Mucosa of stomach (tissue), 1 donor: Measurements from ENCODE around the gene MYL10.

Experiments used
- H3K27me3 ChIP-seq: one replicate; pipeline ENCODE4 v1.7.0; 2013; ENCODE audit warnings: mild to moderate bottlenecking, low read length; ENCODE audit not compliant: control insufficient read depth, insufficient read depth
- H3K36me3 ChIP-seq: one replicate; pipeline ENCODE4 v1.7.0; 2013; ENCODE audit warnings: low read length; ENCODE audit not compliant: control insufficient read depth, insufficient read depth
- H3K4me1 ChIP-seq: one replicate; pipeline ENCODE4 v1.7.0; 2013; ENCODE audit warnings: mild to moderate bottlenecking, low read length; ENCODE audit not compliant: control insufficient read depth, insufficient read depth
- H3K4me3 ChIP-seq: one replicate; pipeline ENCODE4 v1.7.0; 2013; ENCODE audit warnings: low read length
- H3K9ac ChIP-seq: one replicate; pipeline ENCODE4 v1.7.0; 2013; ENCODE audit warnings: mild to moderate bottlenecking, low read length, moderate library complexity
- H3K9me3 ChIP-seq: one replicate; pipeline ENCODE4 v1.7.0; 2013; ENCODE audit warnings: mild to moderate bottlenecking, low read length, moderate library complexity; ENCODE audit not compliant: control insufficient read depth
- donor health status: Pancreatic carcinoma.

MYL10 gene

DNA sequence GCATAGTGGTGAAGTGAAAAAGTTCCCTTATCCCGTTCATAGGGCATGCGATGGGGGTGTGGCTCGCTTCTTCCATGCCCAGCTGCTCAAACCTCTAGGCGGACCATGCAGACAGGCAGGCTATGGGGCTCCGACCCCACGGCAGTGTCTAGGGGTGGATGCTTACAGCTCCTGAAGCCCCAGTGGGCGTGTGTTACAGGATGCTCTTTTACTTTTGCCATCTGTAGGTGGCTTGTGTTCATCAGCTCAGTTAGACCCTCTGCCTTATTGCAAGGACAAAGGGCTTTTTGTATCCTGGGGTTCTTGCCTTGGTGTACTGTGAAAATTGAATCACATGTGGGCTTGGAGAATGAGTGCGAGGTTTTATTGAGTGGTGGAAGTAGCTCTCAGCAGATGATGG is at the start of gene MYL10:
Gene MYL10, minus strand, starts transcription at position 126 of the 400 bp plus-strand sequence. CDS start 178 bp downstream, outside the sequence.
- Histone ChIP-seq H3K4me3 (no peak within 1 kb of the TSS), H3K36me3 (no peaks in the 10 kb centered on the region), H3K27me3 (no peaks in the 10 kb centered on the region), H3K9me3 (no peaks in the 10 kb centered on the region), H3K4me1 (no peaks in the 10 kb centered on the region), H3K9ac (no peak within 1 kb of the TSS)

- H3K9ac ChIP-seq = no peak overlapping the region
- peaks cover 8% of the 10 kb centered on the region for H3K4me1 ChIP-seq
- no peaks in the 10 kb centered on the region for H3K27me3 ChIP-seq
- no peak overlapping the region for H3K4me3 ChIP-seq
- no peaks in the 10 kb centered on the region for H3K36me3 ChIP-seq
- no peaks in the 10 kb centered on the region for H3K9me3 ChIP-seq
These were observed 49.6 kb upstream of the MYL10 start for GRCh38 chr7:101678658-101679057.

- H3K9me3 ChIP-seq = peaks cover 5% of the 10 kb centered on the region
- H3K27me3 ChIP-seq = no peaks in the 10 kb centered on the region
- H3K36me3 ChIP-seq = no peaks in the 10 kb centered on the region
- H3K4me3 ChIP-seq = no peak overlapping the region
- peaks cover 8% of the 10 kb centered on the region for H3K4me1 ChIP-seq
- no peak overlapping the region for H3K9ac ChIP-seq
These were observed 48.8 kb upstream of the MYL10 start for GRCh38 chr7:101677797-101678479.

GRCh38 chr7:101677391-101677790 is 48.3 kb upstream of the MYL10 start:
- no peak overlapping the region for H3K9ac ChIP-seq
- peaks cover 5% of the 10 kb centered on the region for H3K9me3 ChIP-seq
- no peaks in the 10 kb centered on the region for H3K27me3 ChIP-seq
- H3K4me3 ChIP-seq = no peak overlapping the region
- peaks cover 8% of the 10 kb centered on the region for H3K4me1 ChIP-seq
- H3K36me3 ChIP-seq = no peaks in the 10 kb centered on the region

DNA sequence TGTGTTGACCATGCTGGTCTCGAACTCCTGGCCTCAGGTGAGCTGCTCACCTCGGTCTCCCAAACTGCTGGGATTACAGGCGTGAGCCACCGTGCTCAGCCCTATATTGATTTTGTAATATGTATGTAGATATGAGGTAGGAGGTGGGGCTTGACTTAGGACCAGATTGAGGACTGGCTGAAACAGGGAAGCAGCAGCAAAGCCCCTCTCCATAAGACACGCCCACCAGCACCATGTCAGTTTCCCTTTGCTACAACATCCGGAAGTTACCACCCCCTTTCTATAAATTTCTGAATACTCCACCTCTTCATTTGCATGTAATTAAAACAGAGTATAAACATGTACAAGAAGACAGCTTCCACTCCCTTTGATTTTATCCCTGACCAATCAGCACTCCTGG is 47.9 kb upstream of the MYL10 start:
- H3K27me3 ChIP-seq = no peaks in the 10 kb centered on the region
- H3K4me3 ChIP-seq = no peak overlapping the region
- no peak overlapping the region for H3K9ac ChIP-seq

DNA sequence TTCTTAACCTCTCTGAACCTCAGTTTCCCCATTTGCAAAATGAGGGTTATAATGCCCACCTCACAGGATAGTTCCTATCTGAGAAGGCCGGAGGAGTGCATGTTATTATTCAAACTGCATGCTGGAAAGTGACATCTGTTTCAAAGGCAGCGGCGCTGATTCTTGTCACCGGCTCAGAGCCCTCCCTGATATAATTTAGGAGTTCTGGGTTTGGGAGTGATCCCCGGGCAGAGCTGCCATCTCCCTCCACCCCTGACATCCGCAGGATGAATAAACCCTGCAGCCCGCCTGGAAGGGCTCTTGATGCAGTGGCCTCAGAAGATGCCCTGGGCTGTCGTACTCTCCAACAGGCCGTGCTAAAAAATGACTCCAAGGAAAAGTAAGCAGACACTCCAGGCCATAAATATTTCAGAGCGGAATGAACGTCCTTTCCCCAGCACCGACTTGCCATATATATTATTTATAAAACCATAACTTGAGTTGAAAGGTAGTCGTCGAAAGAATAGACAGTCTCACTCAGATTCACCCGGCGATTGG is 47.0 kb upstream of the MYL10 start:
- Histone ChIP-seq H3K9ac (no peak overlapping the region), H3K4me3 (no peak overlapping the region), H3K36me3 (no peaks in the 10 kb centered on the region), H3K4me1 (peaks cover 3% of the 10 kb centered on the region), H3K9me3 (peaks cover 5% of the 10 kb centered on the region), H3K27me3 (no peaks in the 10 kb centered on the region)

More for the DNA sequence above, 47.9 kb upstream of the MYL10 start:
- H3K36me3 ChIP-seq = no peaks in the 10 kb centered on the region
- peaks cover 8% of the 10 kb centered on the region for H3K4me1 ChIP-seq
- peaks cover 5% of the 10 kb centered on the region for H3K9me3 ChIP-seq

DNA sequence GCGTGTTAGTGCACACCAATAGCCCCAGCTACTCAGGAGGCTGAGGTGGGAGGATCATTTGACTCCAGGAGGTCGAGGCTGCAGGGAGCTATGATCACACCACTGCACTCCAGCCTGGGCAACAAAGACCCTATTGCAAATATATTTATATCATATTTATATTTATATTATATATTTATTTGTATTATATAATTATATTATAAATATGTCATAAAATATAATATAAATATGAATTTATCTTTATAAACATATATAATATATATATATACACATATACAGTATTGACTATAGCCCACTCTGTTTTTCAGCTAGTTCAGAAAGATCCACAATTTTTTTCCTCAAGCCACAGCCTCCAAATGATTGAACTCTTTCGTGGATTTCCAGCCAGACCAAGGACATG is 45.3 kb upstream of the MYL10 start:
- H3K27me3 ChIP-seq = no peaks in the 10 kb centered on the region
- H3K4me1 ChIP-seq = no peaks in the 10 kb centered on the region
- H3K9ac ChIP-seq = no peak overlapping the region
- H3K9me3 ChIP-seq = peaks cover 5% of the 10 kb centered on the region
- no peak overlapping the region for H3K4me3 ChIP-seq
- H3K36me3 ChIP-seq = no peaks in the 10 kb centered on the region

GRCh38 chr7:101673951-101674350 is 44.9 kb upstream of the MYL10 start:
- Histone ChIP-seq H3K4me3 (no peak overlapping the region), H3K9me3 (peaks cover 5% of the 10 kb centered on the region), H3K4me1 (no peaks in the 10 kb centered on the region), H3K36me3 (no peaks in the 10 kb centered on the region), H3K9ac (no peak overlapping the region), H3K27me3 (no peaks in the 10 kb centered on the region)

DNA sequence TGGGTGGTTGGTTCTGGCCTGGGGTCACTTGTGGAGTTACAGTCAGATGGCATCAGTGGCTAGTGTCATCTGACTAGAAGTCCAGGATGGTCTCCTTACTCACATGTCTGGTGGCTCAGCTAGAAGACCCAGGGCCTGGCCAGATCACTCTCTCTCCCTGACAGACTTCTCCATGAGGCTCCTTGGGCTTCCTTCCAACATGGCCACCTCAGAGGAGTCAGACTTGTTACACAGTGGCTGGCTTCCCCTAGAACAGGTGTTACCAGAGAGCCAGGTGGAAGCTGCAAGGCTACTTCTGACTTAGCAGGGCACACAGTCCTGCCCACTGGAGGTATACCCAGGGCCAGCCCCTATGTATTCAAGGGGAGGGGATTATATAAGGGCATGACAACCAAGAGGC is 44.2 kb upstream of the MYL10 start:
- peaks cover 5% of the 10 kb centered on the region for H3K9me3 ChIP-seq

DNA sequence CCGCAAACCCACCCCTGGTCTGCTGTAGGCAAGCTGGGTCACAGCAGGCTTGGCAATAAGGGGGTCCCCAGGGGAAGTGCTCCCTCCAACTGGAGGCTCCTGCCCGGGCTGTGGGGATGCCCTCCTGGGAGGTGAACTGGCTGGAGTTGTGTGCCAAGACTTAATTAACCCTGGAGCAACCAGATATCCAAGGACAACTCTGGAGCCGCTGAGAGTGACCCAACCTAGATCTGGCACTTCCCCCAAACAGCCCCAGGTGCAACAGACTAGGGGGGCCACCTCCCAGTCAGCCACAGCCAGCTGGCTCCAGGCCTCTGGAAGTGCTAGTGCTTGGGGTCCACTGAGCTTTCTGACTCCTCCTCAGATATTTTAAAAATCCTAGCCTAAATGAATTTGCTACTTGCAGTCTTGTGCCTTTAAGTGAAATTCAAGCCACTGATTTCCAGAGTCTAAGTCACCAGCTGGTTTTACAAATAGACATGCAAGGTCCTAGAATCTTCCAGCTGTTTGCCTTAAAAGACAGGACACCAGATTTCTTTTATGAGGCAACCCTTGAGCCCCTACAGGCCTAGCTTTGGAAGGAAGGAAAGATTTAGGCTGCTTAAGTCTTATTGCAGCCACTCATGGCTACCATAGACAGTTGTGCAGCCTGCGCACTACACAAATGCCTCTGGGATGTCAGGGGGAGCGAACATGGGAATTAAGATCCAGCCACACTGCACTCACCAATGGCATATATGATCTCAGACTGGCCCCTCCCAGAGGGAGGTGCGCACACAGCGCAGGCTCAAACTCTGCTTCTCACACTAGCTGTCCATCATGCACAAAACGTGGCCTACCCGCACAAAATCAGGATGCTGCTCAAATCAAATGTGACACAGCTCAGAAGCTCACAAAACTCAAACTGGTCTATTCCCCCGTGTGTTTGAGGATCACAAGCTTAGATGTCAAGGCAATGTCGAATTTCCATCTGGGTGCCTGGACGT is 42.6 kb upstream of the MYL10 start:
- H3K9me3 ChIP-seq = peaks cover 5% of the 10 kb centered on the region
- no peaks in the 10 kb centered on the region for H3K36me3 ChIP-seq
- H3K4me1 ChIP-seq = no peaks in the 10 kb centered on the region
- no peak overlapping the region for H3K9ac ChIP-seq
- H3K27me3 ChIP-seq = no peaks in the 10 kb centered on the region
- H3K4me3 ChIP-seq = no peak overlapping the region

More for the DNA sequence above, 44.2 kb upstream of the MYL10 start:
- no peaks in the 10 kb centered on the region for H3K27me3 ChIP-seq
- H3K4me3 ChIP-seq = no peak overlapping the region
- H3K36me3 ChIP-seq = no peaks in the 10 kb centered on the region
- no peak overlapping the region for H3K9ac ChIP-seq
- no peaks in the 10 kb centered on the region for H3K4me1 ChIP-seq

DNA sequence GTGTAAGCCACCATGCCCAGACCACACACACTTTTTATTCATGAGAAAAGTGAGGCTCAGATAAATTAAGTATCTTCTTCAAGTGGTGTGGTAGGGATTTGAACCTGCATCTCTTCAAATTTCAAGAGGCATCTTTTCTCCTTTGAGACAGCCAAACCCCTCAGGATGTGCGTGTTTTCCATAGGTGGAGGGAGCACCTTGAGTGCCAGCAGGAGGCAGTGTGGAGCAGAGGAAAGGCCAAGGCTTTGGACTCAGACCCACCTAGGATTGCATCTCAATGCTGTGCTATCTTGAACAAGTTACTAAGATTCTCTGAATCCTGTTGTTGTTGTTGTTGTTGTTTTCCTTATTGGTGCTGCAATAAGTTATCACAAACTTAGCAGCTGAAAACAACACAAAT is 40.2 kb upstream of the MYL10 start:
- Histone ChIP-seq H3K27me3 (no peaks in the 10 kb centered on the region), H3K4me3 (no peak overlapping the region), H3K4me1 (no peaks in the 10 kb centered on the region), H3K36me3 (no peaks in the 10 kb centered on the region), H3K9me3 (peaks cover 5% of the 10 kb centered on the region), H3K9ac (no peak overlapping the region)

DNA sequence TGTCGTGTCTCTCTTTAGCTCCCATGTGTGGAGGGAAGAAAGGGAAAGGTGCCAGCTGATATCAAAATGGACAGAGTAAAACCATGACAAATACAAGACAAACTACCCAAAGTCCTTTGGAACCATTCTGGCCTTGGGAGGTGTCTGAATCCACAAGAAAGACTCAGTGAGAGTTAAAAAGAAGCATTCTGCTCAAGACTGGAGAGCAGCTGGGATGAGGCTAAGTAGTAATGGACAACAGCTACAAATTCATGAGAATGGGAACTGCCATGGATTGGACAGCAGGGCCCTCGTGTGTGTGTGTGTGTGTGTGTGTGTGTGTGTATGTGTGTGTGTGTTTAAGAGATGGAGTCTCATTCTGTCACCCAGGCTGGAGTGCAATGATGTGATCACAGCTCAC is 39.6 kb upstream of the MYL10 start:
- no peak overlapping the region for H3K4me3 ChIP-seq
- H3K27me3 ChIP-seq = no peaks in the 10 kb centered on the region
- no peak overlapping the region for H3K9ac ChIP-seq
- H3K4me1 ChIP-seq = no peaks in the 10 kb centered on the region
- H3K36me3 ChIP-seq = no peaks in the 10 kb centered on the region
- H3K9me3 ChIP-seq = peaks cover 5% of the 10 kb centered on the region
